DMS53 (cell line): ENCODE results near the gene GMDS.

Source experiments
- DNase-seq: peaks from one replicate; lab custom pipeline; 2025; lab: John Stamatoyannopoulos, UW

The GMDS gene

DNA sequence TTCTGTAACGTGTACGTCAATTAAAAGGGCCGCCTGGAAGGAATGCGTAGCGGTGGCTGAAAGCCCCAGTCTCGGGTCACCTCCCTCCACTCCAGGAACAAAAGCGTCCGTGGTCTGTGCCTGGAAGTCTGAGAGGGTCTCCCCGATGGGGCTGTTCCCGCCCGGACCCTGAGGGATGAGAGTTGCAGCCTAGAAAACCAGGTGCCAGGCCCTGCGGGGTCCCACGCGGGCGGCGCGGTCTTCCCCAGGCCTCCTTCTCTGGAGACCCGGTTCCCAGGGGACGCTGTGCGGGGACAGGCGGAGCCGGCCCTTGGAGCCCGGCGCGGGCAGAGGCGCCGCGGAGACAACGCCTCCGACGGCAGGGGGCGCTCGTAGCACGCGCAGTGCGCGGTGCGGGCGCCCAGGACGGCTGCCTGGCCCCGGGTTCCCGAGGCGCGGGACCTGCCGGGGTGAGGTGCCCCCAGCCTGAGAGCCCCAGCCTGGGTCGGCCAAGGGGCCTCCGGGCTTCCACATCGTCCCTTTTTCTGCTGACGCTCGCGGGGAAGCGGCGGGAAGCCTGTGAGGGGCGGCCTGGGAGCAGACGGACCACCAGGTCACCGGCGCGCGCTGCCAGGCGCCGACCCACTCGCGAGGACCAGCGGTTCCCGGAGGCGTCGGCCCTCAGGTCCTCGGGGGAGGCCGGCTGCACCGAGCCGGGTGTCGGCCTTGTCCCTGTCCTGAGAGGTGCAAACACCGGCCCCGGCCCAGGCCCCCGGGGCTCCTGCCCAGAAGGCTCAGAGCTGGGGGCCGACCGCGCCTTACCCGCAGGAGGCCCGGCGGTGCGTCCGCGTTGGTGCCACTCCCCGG is 641.0 kb downstream of the GMDS start:
- DNase-seq: peak; percentile 82

DNA sequence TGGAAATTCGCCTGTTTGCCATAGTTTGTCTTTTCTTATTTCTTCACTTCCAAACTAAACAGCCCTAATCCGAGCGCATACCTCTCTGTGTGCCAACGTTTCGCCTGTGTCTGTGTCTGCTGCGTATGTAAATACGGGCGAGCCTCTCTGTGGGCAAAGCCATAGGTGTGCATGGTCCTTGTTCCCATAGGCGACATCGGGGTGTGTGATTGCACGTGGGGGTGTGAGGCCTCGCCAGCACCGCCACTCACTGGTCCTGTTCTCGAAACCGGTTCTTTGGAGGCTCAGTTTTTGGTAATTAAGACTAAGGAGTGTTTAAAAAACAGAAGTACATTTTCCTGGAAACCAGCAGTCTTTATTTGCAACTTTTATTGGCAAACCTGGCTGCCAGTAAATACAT is 641.7 kb downstream of the GMDS start:
- no peak for DNase-seq

DNA sequence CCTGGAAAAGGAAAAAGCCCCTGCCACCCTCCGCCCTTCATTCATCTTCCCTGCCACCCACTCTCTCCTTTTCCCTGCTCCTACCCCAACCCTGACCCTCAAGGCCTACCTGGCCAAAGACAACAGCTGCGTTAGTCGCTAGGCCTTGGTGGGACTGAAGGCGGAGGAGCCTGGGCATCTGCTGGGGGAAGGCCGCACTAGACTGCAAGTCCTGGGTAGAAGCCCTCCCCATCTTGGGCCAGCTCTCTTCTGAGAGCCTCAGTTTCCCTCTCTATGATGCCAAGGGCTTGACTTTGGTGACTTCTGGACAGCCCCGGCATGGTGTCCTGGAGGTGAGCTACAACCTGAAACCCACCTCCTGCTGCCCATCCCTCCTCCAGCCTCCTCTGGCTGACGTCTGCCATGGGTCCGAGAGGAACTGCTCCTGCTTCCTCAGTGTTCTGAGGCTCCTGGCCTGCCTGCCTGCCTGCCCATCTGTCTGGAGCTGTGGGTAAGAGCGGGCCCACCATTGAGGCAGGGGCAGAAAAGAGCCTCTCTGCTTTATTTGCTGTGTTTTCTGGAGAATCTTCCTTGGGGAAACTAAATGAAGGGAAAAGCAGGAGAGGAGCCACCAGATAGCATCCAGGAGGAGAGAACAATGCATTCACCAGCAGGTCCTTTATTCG is 643.2 kb downstream of the GMDS start:
- DNase-seq: no peak

DNA sequence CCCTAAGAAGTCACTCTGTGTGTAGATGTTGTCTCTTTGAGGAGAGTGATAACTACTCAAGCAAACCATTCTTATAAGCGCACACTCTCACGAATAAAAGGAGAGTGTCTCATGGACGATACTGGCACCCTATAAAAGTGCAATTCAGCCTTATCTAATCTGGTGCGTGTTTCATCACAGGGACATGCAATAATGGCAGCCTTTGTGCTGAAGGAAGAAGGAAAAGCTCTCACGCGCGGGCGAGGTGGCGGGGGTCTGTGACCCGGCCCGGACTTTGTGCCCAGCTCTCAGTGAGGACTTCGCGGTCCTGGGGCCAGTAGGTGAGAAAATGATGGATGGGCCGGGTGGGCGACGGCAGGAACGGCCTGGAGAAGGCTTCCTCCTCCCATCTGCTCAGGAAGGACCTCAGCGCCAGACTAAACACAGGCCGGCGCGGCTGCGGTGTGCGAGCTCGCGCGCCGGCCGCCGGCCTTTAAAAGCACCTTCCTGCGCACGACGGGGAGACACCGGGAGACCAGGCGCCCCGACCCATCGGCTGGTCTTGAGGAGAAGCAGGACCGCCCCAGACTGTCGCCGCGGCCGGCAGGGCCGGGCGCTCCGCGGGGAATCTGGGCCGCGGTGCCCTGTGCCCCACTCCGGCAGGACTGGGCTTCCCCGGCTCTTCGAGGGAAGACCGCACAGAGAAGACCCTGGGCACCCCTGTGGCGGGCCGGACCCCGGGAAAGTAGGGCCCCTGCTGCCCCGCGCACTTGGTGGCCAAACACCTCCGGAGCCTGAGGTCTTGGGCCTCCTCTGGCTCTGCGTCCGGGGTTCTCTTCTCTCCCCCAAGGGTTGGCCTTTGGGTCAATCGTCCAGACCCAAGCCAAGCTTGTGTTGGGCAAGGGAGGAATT is 644.0 kb downstream of the GMDS start:
- no peak for DNase-seq

DNA sequence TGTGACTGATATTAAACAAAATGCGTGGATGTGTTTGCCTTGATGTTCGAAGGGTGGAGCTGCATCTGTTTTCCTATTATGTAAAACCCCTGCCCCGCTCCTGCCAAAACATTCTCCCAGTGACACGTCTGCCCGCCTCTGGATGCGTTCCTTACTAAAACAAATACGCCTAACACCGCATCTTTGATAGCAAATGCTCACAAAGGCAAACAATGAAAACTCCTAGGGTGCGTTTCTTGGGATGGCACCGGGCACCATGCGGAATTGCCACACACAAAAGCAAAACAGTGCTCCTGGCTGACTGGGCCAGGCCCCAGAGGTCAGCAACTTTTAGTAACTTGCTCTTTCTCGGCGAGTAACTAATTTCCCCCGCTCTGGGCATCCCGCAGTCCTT is 644.6 kb downstream of the GMDS start:
- DNase-seq: no peak

DNA sequence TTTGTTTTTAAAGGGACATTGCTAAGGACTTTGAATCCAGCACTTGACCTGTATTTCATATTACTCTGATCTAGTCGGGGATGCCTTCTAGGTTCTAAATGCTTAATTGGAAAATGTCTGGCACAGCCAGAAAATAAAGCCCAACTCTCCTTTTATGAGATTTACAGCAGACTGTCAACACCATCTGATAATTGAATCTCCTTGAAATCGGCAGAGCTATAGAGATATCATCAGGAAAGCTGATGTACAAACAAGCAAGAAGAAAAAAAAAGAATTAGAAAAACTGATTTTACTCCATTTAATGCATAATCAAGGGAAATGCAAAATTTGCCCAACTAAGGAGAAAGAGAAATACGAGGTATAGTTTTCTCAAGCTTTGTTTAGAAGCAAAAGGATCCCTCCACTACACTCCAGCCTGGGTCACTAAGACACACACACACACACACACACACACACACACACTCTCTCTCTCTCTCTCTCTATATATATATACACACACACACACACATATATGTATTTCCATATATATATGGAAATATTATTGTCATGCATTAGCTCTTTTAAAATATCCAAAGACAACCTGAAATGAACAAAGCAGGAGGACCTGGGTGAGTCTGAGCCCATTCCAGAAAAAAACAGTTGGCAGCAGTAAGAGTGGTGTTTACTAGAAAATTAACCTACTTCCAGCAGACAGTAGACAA is 645.2 kb downstream of the GMDS start:
- DNase-seq: no peak

DNA sequence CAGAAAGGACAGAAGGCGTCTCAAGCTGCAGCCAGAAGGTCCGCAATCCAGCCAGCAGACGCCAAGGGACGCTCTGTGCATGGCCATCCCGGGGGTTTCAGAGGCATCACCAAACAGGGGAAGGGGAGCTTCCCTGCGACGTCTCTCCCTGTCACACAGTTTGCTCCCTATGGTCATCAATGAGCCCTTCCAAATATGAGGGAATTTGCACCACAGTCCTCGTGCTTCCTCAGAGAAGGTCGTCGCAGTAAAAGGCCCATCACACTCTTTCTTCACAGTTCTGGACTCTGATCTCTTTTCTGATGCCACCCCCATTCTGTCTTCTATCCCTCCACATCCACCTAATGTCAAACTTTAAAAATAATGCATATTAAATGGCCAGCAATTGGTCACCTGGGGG is 645.9 kb downstream of the GMDS start:
- DNase-seq: no peak

DNA sequence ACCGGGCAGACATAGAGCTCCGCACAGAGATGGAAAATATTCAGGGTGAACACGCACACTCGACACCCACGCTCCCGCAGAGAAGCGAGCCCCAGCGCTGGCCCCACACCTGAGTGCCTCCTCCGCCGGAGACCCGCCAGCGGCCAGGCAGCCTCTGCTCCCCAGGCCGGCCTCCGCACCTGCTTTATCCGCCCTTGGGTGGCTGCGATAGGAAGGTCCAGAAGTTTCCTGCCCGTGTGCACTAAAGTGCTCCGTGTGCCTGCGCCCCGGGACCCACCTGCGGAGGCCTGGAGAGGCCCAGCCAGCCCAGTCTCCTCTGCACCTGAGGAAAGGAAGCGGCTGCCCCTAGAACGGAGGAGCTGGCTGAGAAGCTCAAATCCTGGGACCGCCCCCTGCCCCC is 646.5 kb downstream of the GMDS start:
- no peak for DNase-seq

DNA sequence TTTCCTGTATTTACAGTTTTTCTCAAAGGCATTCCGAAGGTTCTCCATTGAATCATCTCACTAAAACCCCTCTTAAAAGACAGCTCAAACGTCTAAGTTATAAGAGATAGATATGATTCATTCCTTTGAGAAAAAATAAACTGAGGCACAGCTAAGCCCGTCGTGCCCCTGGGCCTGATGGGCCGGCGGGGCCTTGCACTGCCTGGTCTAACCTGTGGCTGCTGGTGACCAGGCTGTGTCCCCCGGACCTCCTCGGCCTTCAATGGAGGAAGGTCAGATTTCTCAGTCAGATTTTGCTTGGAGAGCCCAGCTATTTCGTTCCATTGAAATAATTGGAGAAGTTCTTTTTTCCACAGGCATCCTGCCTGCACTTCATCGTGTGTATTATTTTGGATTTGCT is 647.0 kb downstream of the GMDS start:
- DNase-seq: no peak

DNA sequence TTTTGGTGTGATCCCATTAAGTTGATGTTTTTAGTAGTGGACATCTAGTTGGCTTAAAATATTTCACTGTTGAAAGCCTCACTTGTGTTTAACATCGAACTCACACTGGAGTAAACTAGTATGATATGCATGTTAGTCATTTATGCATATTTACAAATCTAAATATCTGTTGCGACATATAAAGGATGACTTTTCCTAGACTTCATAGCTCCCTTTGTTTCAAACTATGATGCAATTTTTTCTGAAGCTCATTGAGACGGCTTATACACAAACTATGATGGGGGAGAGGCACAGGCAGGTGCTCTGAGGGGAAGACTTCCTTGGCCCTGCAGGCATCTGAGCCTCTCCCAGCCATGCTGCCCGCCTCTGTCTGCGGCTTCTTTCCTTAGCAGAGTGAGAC is 647.5 kb downstream of the GMDS start:
- DNase-seq: no peak

DNA sequence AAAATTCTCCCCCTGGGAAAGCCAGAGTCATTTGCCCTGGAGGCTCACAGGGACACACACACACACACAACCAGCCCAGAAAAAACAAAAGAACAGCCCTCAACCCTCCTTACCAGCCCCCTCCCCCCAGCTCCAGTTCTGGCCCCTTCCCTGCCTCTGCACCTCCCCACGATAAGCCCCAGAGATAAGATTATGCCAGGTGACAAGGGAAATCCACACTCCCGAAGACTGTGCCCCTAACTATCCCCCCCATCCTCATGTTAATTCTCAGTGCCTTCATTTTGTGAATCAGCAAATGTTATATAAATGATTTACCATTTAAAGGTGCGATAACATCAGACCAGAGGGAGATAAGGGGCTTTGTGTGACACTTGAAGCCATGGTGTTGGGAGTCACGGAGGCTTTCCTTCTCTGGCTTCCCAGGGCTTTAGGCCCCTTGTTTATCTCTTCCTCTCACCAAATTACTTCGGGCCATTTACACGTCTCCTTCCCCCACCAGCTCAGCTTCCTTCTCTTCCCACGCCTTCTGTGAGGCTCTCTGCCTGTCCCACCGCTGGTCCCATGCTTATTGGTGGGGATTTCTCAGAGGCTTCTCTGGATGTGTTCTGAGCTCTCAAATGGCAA is 648.2 kb downstream of the GMDS start:
- DNase-seq: no peak

DNA sequence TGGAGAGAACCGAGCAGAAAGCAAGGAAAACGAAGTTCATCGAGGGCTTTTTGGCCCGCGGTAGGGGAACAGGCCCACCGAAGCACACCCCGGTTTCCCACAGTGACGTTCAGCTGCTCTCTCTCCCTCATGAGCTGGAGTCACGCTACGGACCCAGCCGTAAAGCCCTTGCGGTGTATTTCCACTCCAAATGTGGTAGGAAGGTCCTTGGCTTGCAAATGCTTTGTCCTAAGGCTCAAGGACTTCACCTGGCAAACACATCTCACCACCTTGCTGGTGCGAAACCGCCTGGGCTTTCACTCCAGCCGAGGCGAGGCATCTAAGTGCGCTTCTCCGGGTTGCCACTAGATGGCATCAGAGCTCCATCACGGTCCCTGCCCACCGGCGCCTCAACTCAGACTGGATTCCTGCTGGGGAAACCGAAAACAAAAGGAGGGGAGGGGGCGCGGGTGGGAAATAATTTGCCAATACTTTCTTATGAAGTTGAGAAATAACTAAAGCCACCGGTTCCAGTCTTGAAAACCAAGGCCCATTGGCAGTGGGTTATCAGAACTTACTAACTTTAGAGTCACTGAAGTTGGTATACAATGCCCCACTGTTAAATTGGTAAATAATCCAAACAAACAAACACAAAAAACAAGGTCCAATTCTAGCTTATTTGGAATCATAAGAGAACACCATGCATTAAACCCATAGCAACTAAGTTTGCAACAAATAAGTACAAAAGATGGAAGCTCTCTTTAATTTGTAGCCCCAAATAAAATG is 649.1 kb downstream of the GMDS start:
- DNase-seq: peak; percentile 77

DNA sequence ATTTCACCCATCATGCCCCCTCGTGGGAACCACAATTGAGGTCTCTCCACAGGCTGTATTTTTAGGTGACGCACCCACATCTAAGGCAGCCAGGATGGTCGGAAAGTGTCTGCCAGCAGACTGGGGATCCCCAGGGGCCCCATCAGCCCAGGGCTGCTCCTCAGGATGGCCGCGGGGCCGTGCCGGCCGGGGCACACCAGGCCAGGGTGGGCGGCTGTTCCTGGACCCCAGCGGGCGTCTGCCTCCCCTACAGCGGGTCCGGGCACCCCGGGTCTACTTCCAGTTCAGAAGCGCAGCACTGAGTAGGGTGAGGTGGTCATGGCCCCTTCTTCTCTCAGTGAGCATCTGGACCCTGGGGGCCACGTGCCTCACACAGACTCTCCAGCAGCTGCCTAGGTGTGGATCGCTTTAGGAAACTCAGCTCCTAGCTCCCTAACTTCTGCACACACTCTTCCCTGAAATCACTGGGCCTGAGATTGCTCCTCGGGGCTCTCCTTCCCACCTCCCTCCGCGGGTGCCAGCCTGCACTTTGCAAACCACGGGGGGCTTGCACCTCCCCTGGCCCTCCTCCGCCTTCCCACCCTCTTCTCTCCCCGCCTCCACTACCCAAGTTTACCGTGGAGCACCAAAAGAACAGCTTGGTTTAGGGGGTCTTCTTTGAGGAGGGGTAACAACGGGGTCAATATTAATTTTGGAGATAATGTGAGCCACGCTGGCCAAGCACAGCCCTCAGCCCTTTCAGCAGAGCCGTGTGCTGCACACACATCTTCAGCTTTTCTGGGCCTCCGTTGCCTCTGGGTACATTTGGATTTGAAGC is 649.9 kb downstream of the GMDS start:
- no peak for DNase-seq

DNA sequence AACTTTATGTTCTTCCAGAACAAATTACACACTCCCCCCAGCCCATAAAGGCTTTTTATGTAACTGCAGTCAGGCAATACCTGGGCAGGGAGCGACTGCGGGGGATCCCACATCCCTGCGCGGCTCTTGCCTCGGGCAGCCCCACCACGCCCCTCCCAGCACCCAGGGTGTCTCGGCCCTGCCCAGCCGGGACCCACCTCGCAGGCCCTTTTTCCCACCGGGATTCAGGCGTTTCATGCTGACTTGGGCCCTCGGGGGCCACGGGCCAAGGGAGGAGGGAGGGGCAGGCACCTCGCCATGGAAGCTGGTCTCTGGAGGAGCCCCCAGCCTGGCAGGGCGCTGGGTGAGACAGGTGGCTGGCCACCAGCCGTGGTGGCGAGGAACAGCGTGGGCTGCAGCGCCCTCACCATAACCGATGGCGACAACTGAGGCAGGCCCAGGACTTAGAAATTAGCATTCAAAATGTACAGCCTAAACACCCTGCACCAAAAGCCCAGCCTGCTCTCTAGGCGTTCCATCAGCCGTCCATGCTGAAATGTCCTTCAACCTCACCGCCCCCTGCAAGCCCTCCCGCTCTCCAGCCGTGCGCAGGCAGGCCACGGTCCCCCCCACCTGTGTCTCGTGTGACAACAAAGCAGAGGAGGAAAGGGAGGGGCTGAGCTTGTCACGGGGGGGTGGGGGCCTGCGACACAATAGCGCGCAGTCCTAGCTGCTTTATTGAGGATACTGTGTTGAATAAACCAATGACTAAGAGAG is 650.8 kb downstream of the GMDS start:
- DNase-seq: no peak

DNA sequence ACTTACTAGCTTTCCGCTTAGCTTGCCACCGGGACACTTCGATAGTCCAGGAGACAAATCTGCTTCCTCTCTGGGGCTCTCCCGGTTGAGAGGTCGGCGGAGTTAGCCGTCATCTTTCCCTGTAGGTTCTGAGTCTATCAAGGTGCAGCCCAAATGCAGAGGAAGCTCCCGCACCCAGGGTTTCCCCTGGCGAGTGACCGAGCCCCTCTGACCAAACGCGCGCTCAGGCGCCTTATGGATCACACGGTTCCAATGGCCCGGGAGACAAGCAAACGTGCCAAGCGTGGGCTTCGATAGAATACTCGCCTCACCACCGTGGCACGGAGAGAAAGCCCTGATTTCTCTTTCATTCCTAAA is 651.5 kb downstream of the GMDS start:
- no peak for DNase-seq

DNA sequence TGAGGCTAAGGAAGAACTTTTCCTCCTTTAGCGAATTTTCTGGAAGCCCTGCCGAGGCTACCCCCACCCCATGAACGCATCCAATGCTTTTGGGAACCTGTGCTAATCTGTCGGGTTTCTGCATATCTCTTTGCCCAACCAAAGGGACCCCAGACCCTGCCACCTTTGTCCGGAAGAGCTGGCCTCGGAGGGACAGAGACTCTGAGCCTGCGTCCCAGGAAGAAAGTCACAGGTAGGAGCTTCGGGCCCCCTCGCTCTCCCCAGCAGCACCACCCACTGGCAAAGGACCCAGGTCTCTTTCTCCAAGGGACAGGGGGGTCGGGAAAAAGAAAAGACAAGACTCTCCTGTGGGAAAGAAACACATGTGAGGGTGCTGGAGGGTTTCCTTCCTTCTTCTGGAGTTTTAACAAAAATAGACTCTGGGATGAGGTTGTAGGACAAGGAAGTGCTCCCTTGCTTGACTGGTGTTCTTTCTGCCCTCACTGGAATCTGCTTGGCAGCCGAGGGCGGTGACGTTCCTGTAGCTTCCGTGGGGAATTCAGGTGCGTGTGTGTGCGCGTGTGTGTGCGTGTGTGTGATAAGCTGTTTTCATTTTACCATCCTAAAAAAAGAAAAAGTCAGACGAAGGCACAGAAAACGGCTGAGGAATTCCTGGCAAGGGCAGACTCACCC is 652.0 kb downstream of the GMDS start:
- no peak for DNase-seq

DNA sequence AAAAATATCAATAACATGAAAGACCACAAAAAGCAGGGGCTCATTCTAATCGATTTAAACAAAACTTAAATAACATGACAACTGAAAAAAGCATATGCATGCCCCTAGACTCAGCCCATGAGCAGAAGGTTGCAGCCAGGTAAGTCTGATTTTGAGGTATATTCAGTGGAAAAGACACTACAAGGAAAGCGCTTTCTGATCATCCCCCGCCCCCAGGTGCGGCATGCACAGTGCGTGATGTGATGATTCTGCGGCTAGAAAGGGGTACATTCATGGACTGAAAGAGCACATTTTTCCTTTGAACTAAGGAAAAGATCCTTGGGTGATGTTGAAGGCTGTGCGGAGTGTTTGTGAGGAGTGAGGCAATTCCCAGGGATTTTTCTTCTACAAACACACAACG is 652.6 kb downstream of the GMDS start:
- DNase-seq: no peak

DNA sequence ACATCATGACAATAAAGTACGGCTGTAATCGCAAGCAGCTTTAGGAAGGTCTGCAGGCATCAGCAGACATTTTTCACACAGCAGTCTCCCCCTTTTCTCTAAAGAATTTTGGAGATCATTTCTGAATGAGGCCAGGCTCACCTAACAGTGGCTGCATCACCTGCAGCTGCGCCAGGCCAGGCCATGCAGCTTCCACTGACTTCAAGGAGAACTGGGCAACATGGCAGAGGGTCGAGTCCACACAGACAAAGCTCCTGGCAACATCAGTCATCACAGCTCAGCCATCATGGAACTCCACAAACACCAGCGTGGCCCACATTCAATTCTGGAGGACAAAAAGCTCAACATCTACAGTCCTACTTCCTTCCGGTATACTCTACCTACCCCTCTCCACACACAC is 653.5 kb downstream of the GMDS start:
- DNase-seq: no peak

DNA sequence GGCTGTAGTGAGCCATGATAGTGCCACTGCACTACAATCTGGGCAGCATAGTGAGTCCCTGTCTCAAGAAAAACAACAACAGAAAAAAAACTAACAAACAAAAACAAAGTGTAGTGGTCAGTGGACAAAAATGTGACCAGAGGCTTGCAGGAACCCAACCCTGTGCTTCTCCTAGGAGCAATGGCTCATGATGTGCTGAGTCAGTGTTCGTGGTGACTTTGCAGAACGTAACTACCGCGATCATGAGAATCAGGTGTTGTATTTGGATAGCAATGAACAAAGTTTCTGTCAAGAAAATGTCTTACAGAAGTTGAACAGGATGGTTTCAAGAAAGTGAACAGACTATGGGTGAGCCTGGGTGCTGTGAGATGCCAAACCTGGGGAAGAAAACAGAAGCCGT is 654.2 kb downstream of the GMDS start:
- DNase-seq: no peak
